Naive thymus-derived CD4-positive, alpha-beta T cell (primary cell): Measurements from ENCODE around the gene GASK1A. TPM values are rescaled to one million over a fixed set of nuclear protein-coding genes. Genes with fewer than 3 reads are reported as not detected.

Experiments
- ATAC-seq: fragments of 150-1000 bp; cut with Tn5 transposase; 2 replicates; pipeline ENCODE4 v1.10.0; 2021; ENCODE audit warnings: mild to moderate bottlenecking, moderate library complexity
- CTCF ChIA-PET: fragments of 350-600 bp; sonication (Branson Sonifier 250); formaldehyde crosslinking; loops from one replicate; lab custom pipeline; 2021; ENCODE audit warnings: antibody characterized with exemption; lab: Charles Lee
- POLR2A ChIA-PET: fragments of 350-600 bp; sonication (Branson Sonifier 250); formaldehyde crosslinking; loops from one replicate; lab custom pipeline; 2021; ENCODE audit warnings: antibody characterized with exemption, inconsistent platforms; lab: Charles Lee
- DNase-seq, 9 donors: peaks; one replicate each; pipeline versions ENCODE4 v3.0.0 to v3.0.0-alpha.2; 2020 to 2022; ENCODE audit warnings: mixed read lengths in 1 of 9
- H3K27ac ChIP-seq: one replicate; pipeline ENCODE4 v1.7.0; 2013; ENCODE audit warnings: mild to moderate bottlenecking, low read depth, low read length, moderate library complexity
- H3K27me3 ChIP-seq, 2 donors: one replicate each; pipeline ENCODE4 v1.7.0; 2013; ENCODE audit warnings: low read length in 2 of 2, mild to moderate bottlenecking in 2 of 2, moderate library complexity in 2 of 2; ENCODE audit not compliant: control insufficient read depth in 2 of 2, insufficient read depth in 2 of 2
- H3K36me3 ChIP-seq, 3 experiments: 1 replicate in 2 of 3; 2 replicates in 1 of 3; pipeline ENCODE4 v1.7.0; 2013; ENCODE audit warnings: low read length in 3 of 3, mild to moderate bottlenecking in 3 of 3, moderate library complexity in 1 of 3; ENCODE audit not compliant: insufficient read depth in 3 of 3, control insufficient read depth in 2 of 3
- H3K4me1 ChIP-seq, 2 donors: one replicate each; pipeline ENCODE4 v1.7.0; 2013; ENCODE audit warnings: low read length in 2 of 2, mild to moderate bottlenecking in 2 of 2, moderate library complexity in 1 of 2; ENCODE audit not compliant: control insufficient read depth in 2 of 2, insufficient read depth in 2 of 2
- H3K4me3 ChIP-seq: 2 replicates; pipeline ENCODE4 v1.7.0; 2013; ENCODE audit warnings: mild to moderate bottlenecking, low read length
- H3K9me3 ChIP-seq, 3 experiments: 1 replicate in 2 of 3; 2 replicates in 1 of 3; pipeline ENCODE4 v1.7.0; 2013; ENCODE audit warnings: low read length in 3 of 3; ENCODE audit not compliant: control insufficient read depth in 2 of 3
- H3K27ac Mint-ChIP-seq, 9 donors: one replicate each; pipeline ENCODE4 v1.8.0; 2020 to 2022; ENCODE audit warnings: mixed read lengths in 9 of 9, mild to moderate bottlenecking in 8 of 9, moderate library complexity in 5 of 9, inconsistent platforms in 2 of 9
- H3K27me3 Mint-ChIP-seq, 5 donors: one replicate each; pipeline ENCODE4 v1.8.0; 2021 to 2022; ENCODE audit warnings: mixed read lengths in 5 of 5, mild to moderate bottlenecking in 1 of 5
- H3K36me3 Mint-ChIP-seq, 5 donors: one replicate each; pipeline ENCODE4 v1.8.0; 2020 to 2022; ENCODE audit warnings: mixed read lengths in 5 of 5, mild to moderate bottlenecking in 3 of 5, inconsistent platforms in 1 of 5
- H3K4me1 Mint-ChIP-seq, 7 donors: one replicate each; pipeline ENCODE4 v1.8.0; 2020 to 2022; ENCODE audit warnings: mixed read lengths in 7 of 7, mild to moderate bottlenecking in 3 of 7, inconsistent platforms in 1 of 7
- H3K4me3 Mint-ChIP-seq, 10 donors: one replicate each; pipeline ENCODE4 v1.8.0; 2020 to 2022; ENCODE audit warnings: mild to moderate bottlenecking in 10 of 10, mixed read lengths in 10 of 10, moderate library complexity in 6 of 10, inconsistent platforms in 2 of 10
- H3K9me3 Mint-ChIP-seq, 11 donors: one replicate each; pipeline ENCODE4 v1.8.0; 2020 to 2022; ENCODE audit warnings: mixed read lengths in 11 of 11, mild to moderate bottlenecking in 4 of 11, inconsistent platforms in 1 of 11, moderate library complexity in 1 of 11
- intact Hi-C, 2 donors: fragments of 100-400 bp; cut with micrococcal nuclease; formaldehyde crosslinking; loops; one replicate each; pipeline ENCODE4 v1.15.1; 2023
- polyA plus RNA-seq, 2 donors: library from polyadenylated mRNA; unstranded; fragments of 300-500 nt; fragmentation: Illumina TruSeq; gene quantifications; one replicate each; pipeline ENCODE4 v1.2.3, GENCODE V29; 2021
- total RNA-seq, 6 experiments: library from RNA in 5 of 6; stranded (reverse) in 5 of 6; gene quantifications; 1 replicate in 5 of 6; 2 replicates in 1 of 6; pipeline ENCODE4 v1.2.3 and lab custom pipeline; 2021 to 2026

The GASK1A gene
- total and polyA plus RNA-seq, 7 experiments from 2014 or later, result 0.20 to 0.24 (median 0.21) TPM; not detected in 4

GRCh38 chr3:43012174-43012573 lies 33.1 kb downstream of the GASK1A start:
- H3K4me1 ChIP-seq, result peaks cover 5 to 34% of the 10 kb centered on the region in 2 donors
- Mint-ChIP-seq H3K9me3 (peaks cover 0 to 4% (median 0%) of the 10 kb centered on the region in 11 donors), H3K4me1 (peaks cover 0 to 30% (median 11%) of the 10 kb centered on the region in 7 donors), H3K36me3 (peaks cover 0 to 3% (median 0%) of the 10 kb centered on the region in 5 donors), H3K27ac (no peak overlapping the region), H3K4me3 (no peak overlapping the region), H3K27me3 (no peaks in the 10 kb centered on the region)
- peak in 2 of 9 donors; percentile 19 to 20 for DNase-seq
- POLR2A ChIA-PET, result interaction anchor here (1.0 kb wide), 1 partner anchor 12 kb away, joined by 4 read pairs; no protein-coding TSS in a partner anchor
- H3K27me3 ChIP-seq, result no peaks in the 10 kb centered on the region
- peaks cover 38 to 59% (median 54%) of the 10 kb centered on the region in 3 experiments for H3K9me3 ChIP-seq
- H3K27ac ChIP-seq, result peak overlapping the region; percentile 23
- H3K4me3 ChIP-seq, result no peak overlapping the region
- CTCF ChIA-PET, result no interaction called here
- intact Hi-C loops, result no loop called here
- H3K36me3 ChIP-seq, result no peaks in the 10 kb centered on the region
- ATAC-seq, result no peak

GRCh38 chr3:43013256-43013655 lies 34.1 kb downstream of the GASK1A start:
- DNase-seq (no peak), ATAC-seq (no peak)
- H3K27ac Mint-ChIP-seq, result no peak overlapping the region
- H3K27me3 ChIP-seq, result no peaks in the 10 kb centered on the region
- peaks cover 39 to 61% (median 54%) of the 10 kb centered on the region in 3 experiments for H3K9me3 ChIP-seq
- H3K4me3 Mint-ChIP-seq, result no peak overlapping the region
- peaks cover 0 to 4% (median 0%) of the 10 kb centered on the region in 11 donors for H3K9me3 Mint-ChIP-seq
- POLR2A ChIA-PET, result interaction anchor here (0.6 kb wide), 1 partner anchor 8 kb away, joined by 3 read pairs; no protein-coding TSS in a partner anchor
- no peak overlapping the region for H3K4me3 ChIP-seq
- intact Hi-C loops, result no loop called here
- H3K4me1 ChIP-seq, result peaks cover 5 to 34% of the 10 kb centered on the region in 2 donors
- no peaks in the 10 kb centered on the region for H3K27me3 Mint-ChIP-seq
- CTCF ChIA-PET, result no interaction called here
- peaks cover 0 to 6% (median 0%) of the 10 kb centered on the region in 5 donors for H3K36me3 Mint-ChIP-seq
- no peaks in the 10 kb centered on the region for H3K36me3 ChIP-seq
- H3K27ac ChIP-seq, result peak overlapping the region; percentile 58
- H3K4me1 Mint-ChIP-seq, result peaks cover 0 to 20% (median 4%) of the 10 kb centered on the region in 7 donors

- Histone ChIP-seq H3K4me1 (peaks cover 5 to 35% of the 10 kb centered on the region in 2 donors), H3K36me3 (no peaks in the 10 kb centered on the region), H3K9me3 (peaks cover 39 to 61% (median 54%) of the 10 kb centered on the region in 3 experiments), H3K27ac (peak overlapping the region; percentile 58), H3K4me3 (no peak overlapping the region), H3K27me3 (no peaks in the 10 kb centered on the region)
- H3K4me3 Mint-ChIP-seq, result no peak overlapping the region
- ChIA-PET CTCF (no interaction called here), POLR2A (interaction anchor here (1.3 kb wide), 1 partner anchor 10 kb away, joined by 7 read pairs; no protein-coding TSS in a partner anchor)
- DNase-seq (peak in 6 of 9 donors; percentile 36 to 77 (median 64)), ATAC-seq (peak; percentile 39)
- H3K4me1 Mint-ChIP-seq, result peaks cover 0 to 15% (median 3%) of the 10 kb centered on the region in 7 donors
- H3K36me3 Mint-ChIP-seq, result peaks cover 0 to 6% (median 0%) of the 10 kb centered on the region in 5 donors
- H3K27me3 Mint-ChIP-seq, result no peaks in the 10 kb centered on the region
- no peak overlapping the region for H3K27ac Mint-ChIP-seq
- intact Hi-C loops, result no loop called here
- H3K9me3 Mint-ChIP-seq, result peaks cover 0 to 5% (median 0%) of the 10 kb centered on the region in 11 donors
Observed at GRCh38 chr3:43013743-43014155, 34.6 kb downstream of the GASK1A start.

- Histone ChIP-seq H3K9me3 (peaks cover 39 to 61% (median 54%) of the 10 kb centered on the region in 3 experiments), H3K4me1 (peaks cover 5 to 39% of the 10 kb centered on the region in 2 donors), H3K27me3 (no peaks in the 10 kb centered on the region), H3K4me3 (no peak overlapping the region), H3K27ac (peak overlapping the region; percentile 58), H3K36me3 (no peaks in the 10 kb centered on the region)
- intact Hi-C loops, result no loop called here
- CTCF ChIA-PET, result no interaction called here
- POLR2A ChIA-PET, result interaction anchor here (1.3 kb wide), 1 partner anchor 9 kb away, joined by 7 read pairs; no protein-coding TSS in a partner anchor
- peaks cover 0 to 5% (median 0%) of the 10 kb centered on the region in 11 donors for H3K9me3 Mint-ChIP-seq
- H3K27me3 Mint-ChIP-seq, result no peaks in the 10 kb centered on the region
- H3K4me1 Mint-ChIP-seq, result peaks cover 0 to 10% (median 7%) of the 10 kb centered on the region in 7 donors
- DNase-seq (no peak), ATAC-seq (no peak)
- H3K27ac Mint-ChIP-seq, result no peak overlapping the region
- no peak overlapping the region for H3K4me3 Mint-ChIP-seq
- H3K36me3 Mint-ChIP-seq, result peaks cover 0 to 6% (median 0%) of the 10 kb centered on the region in 5 donors
Observed at GRCh38 chr3:43014241-43014640, 35.1 kb downstream of the GASK1A start.

- Mint-ChIP-seq H3K4me3 (no peak overlapping the region), H3K4me1 (peaks cover 0 to 18% (median 8%) of the 10 kb centered on the region in 7 donors), H3K36me3 (peaks cover 0 to 6% (median 0%) of the 10 kb centered on the region in 5 donors), H3K27me3 (no peaks in the 10 kb centered on the region), H3K9me3 (peaks cover 0 to 5% (median 0%) of the 10 kb centered on the region in 11 donors), H3K27ac (no peak overlapping the region)
- Histone ChIP-seq H3K36me3 (no peaks in the 10 kb centered on the region), H3K4me1 (peaks cover 7 to 47% of the 10 kb centered on the region in 2 donors), H3K4me3 (no peak overlapping the region), H3K27me3 (no peaks in the 10 kb centered on the region), H3K27ac (peak overlapping the region; percentile 58), H3K9me3 (peaks cover 39 to 61% (median 54%) of the 10 kb centered on the region in 3 experiments)
- DNase-seq (no peak), ATAC-seq (no peak)
- intact Hi-C loops, result no loop called here
- ChIA-PET POLR2A (interaction anchor here (1.3 kb wide), 1 partner anchor 9 kb away, joined by 7 read pairs; no protein-coding TSS in a partner anchor), CTCF (no interaction called here)
Observed at GRCh38 chr3:43014956-43015355, 35.8 kb downstream of the GASK1A start.

- CTCF ChIA-PET, result no interaction called here
- no peak overlapping the region for H3K27ac Mint-ChIP-seq
- no peaks in the 10 kb centered on the region for H3K36me3 ChIP-seq
- H3K4me3 ChIP-seq, result peak overlapping the region; percentile 8
- peak in 2 of 9 donors; percentile 7 to 10 for DNase-seq
- POLR2A ChIA-PET, result no interaction called here
- intact Hi-C loops, result no loop called here
- no peaks in the 10 kb centered on the region for H3K27me3 Mint-ChIP-seq
- H3K27me3 ChIP-seq, result no peaks in the 10 kb centered on the region
- H3K36me3 Mint-ChIP-seq, result peaks cover 0 to 4% (median 0%) of the 10 kb centered on the region in 5 donors
- H3K9me3 ChIP-seq, result peaks cover 39 to 61% (median 54%) of the 10 kb centered on the region in 3 experiments
- H3K27ac ChIP-seq, result peak overlapping the region; percentile 65
- H3K9me3 Mint-ChIP-seq, result peaks cover 0 to 5% (median 0%) of the 10 kb centered on the region in 11 donors
- no peak overlapping the region for H3K4me3 Mint-ChIP-seq
- peaks cover 0 to 22% (median 8%) of the 10 kb centered on the region in 7 donors for H3K4me1 Mint-ChIP-seq
- H3K4me1 ChIP-seq, result peaks cover 13 to 53% of the 10 kb centered on the region in 2 donors
- peak; percentile 10 for ATAC-seq
Observed at GRCh38 chr3:43015572-43015971, 36.5 kb downstream of the GASK1A start.
